GM19240 (cell line): ENCODE data around the gene BACH2.

Experiments
- DNase-seq: peaks from one replicate; pipeline ENCODE4 v3.0.0; 2011; ENCODE audit warnings: low spot score; ENCODE audit not compliant: insufficient read length

BACH2 gene

GRCh38 chr6:90238496-90239266 lies 58.0 kb downstream of the BACH2 start:
- DNase-seq: no peak

- no peak for DNase-seq
Measured at GRCh38 chr6:90237350-90237990, 59.2 kb downstream of the BACH2 start.

- DNase-seq: no peak
Measured at GRCh38 chr6:90233994-90234393, 62.6 kb downstream of the BACH2 start.

GRCh38 chr6:90233213-90233612 lies 63.4 kb downstream of the BACH2 start:
- no peak for DNase-seq

DNA sequence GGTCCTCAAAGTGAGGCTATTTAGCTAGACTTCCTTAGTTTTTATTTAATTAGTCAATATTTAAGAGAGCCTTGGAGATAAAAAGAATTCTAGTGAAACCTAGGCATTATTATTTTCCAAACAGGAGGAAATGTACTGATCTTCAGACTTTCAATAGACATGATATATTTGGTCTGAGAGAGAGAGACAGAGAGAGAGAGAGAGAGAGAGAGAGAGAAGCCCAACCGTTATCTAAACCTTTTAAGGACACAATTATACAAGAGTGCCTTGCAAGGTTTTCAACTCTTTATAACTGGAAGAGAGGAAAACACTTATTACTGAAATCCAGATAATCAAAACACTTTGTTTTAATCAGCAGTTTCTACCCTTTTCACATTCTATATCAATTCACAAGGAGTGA lies 64.8 kb downstream of the BACH2 start:
- no peak for DNase-seq

GRCh38 chr6:90231308-90231707 lies 65.3 kb downstream of the BACH2 start:
- DNase-seq: no peak

GRCh38 chr6:90230548-90231215 lies 66.0 kb downstream of the BACH2 start:
- no peak for DNase-seq

DNA sequence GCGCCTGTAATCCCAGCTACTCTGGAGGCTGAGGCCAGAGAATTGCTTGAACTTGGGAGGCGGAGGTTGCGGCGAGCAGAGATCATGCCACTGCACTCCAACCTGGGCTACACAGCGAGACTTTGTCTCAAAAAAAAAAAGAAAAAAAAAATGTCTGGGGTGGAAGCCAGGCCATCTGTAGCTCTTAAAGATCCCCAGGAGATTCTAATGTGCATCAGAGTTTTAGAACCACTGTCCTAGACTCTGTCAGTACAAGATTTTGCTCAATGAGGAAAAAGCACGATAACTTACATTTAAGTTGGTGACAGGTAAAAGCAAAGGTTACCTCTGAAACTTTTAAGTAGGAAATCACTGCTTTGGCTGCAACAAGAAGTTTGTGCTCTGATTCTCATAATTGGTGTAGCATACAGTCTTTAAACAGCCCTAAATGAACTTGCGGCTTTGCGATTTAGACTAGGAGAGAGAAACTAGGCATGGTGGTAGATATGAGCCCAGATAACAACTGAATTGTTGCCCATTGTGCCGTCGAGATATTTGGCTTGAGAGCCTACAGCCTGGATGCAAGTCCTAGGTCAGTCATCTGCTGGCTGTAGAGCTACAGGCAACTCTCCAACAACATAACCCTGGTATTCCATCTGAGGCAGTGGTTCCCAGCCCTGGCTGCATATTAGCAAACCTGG lies 67.2 kb downstream of the BACH2 start:
- no peak for DNase-seq

GRCh38 chr6:90227673-90228072 lies 69.0 kb downstream of the BACH2 start:
- no peak for DNase-seq

GRCh38 chr6:90227213-90227612 lies 69.4 kb downstream of the BACH2 start:
- no peak for DNase-seq

DNA sequence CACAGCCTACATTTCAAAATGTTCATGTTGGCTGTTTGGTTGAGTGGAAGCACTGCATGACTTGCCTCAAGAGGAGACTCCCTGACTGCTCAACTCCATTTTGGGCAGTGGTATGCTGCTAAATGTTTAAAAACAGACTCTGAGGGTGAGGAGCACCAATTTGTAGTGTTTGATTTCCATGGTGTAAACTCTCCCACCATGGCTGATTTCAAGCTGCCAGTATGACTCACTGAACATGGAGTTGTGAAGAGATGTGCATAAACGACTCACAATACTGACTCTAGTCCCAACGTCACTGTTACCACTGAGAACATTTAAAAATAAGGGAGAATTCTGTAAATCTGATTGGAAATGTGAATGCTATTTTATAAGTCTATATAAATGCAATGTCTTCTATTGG lies 70.4 kb downstream of the BACH2 start:
- DNase-seq: no peak

DNA sequence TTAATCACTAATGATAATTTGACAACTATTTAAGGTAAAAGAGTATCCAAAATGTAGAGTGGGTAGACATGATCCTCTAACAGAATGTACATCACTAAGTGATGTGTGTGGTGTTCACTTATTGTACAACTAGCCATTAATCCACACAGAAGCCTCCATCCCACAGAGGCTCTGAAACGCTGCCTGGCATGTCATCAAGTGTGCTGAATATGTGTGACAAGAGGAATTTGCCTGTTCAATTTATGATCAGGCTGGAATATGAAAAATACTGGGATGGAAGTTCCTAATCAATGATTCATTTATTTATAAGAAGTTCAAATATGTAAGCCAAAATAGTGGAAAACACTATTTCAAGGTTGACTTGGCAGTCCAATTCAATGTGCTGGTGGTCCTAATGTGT lies 72.4 kb downstream of the BACH2 start:
- DNase-seq: no peak

GRCh38 chr6:90222724-90223198 lies 73.9 kb downstream of the BACH2 start:
- no peak for DNase-seq

DNA sequence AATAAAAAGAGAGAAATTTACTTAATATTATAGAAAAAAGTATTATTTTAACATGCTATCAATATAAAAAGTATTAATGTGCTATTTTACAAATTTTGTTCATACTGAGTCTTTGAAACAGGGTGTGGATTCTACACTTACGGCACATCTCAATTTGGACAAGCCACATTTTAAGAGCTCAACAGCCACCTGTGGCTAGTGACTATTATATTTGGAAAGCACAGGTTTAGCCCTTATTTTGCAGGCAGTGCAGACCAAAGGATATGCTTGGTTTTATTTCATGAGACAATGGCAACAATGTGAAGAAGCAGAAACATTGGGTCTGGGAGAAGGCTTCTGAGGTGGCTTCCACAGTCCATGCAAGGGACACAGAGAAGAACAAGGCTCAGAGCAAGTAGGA lies 74.6 kb downstream of the BACH2 start:
- no peak for DNase-seq

DNA sequence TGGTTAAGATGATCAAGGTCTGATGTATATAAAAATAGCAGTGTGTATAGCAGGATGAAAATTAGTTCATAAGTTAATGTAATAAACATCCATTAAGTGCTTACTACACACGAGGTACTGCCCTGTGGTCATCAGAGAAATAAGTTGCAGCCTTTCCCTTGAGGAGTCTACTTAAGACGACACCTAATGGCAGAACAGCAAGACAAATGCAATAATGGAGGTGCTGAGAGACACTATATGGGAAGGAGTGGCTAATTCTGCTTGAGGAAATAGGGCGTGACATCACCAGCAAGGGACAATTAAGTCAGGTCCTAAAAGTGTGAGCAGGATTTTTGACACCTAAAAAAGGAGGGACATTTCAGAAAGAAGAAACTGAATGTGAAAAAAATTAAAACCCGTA lies 75.2 kb downstream of the BACH2 start:
- no peak for DNase-seq

DNA sequence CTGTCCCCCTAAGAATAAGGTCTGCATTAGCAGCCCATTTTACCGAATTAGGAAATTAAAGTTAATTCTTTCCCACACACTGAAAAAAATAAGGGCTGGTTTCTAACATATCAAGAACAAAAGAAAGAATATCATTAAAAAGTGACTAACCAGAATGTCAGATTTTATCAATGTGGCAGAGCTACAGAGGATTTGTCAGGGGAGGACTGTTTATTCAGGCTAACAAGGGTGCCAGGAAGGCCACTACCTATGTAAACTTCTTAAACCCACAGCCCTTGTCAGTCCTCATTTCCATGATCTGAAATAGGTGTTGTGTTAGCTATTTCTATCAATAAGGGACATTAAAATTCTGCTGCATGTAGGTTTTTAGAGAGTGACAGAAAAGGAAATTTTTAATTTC lies 76.4 kb downstream of the BACH2 start:
- DNase-seq: no peak

DNA sequence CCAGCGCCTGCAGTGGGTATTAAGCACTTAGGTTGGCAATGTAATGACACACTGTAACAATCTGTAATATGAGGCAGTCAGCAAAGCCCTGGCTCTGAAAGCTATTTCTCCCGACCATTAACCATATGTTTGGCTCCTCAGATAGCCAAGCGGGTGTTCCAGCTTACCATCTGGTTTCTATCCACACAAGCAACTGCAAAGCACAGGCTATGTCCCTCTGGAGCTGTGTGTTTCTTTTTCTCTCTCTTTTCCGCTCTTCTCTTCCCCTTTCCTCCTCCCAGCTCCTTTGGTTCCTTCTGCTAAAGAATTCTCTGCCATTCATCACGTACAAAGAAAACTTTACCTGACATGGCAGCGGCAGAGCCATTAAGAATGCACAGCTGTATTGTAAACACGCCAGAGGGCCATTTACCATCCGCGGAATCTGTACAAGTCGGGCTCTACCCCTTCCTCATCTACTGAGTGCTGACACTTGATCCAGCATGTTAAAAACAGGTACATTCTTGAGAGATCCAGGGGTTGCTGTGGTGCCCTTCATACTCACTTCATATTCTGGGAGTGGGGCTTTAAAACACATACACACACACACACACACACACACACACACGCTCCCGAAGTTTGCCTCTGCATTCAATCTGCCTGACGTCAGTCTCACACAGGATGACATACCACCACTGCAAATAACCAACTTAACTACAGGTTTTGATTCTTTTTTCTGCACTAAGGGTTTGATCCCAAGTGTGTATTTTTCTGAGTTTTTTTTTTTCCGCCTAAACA lies 77.2 kb downstream of the BACH2 start:
- no peak for DNase-seq

DNA sequence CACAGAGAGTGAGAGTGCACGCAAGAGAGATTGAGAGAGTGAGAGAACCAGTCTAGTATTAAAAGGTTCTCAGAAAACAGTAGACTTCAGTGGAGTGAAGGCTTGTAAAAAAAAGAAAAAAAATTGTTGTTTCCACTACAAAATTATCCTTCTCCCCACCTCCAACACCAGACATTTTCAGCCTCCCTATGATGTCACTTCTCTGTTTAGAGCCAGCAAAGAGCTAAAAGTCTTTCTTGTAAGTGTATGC lies 77.8 kb downstream of the BACH2 start:
- no peak for DNase-seq

GRCh38 chr6:90217506-90218127 lies 79.0 kb downstream of the BACH2 start:
- DNase-seq: no peak

DNA sequence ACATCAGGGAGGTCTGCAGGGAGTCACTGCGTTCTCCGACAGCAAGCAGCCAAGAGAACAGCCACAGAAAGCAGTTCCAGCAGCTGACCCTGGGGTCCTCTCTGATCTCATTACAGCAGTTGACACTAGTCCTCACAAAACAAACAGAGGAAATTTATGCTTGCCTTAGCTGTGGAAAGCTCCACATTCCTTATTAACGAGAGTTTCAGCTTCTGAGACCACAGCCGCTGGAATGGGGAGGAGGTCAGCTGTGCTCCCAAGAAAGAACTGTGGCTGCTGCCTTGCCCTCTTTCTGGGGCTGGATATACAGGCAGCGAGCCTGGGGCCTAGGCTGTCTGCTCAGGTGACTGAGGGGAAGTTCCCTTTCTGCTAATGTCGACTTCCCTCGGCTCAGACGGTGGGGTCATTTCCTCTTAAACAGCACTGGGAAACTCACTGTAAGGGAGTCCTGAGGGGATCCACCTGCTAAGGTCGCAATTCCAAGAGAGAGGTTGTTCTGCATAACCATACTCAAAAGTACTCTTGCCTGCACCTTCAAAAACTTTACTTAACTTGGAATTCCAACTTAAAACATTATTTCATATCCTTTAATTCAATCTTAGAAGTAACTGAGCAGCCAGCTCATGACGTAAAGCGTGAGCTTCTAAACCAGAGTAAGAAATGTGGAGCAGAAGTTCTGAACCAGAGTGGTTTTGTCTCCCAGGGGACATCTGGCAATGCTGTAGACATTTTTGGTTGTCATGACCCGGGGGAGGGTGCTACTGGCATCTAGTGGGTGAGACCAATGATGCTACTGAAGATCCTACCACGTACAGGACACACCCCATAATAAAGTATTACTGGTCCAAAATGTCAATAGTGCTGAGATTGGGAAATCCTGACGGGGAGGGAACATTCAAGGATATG lies 80.3 kb downstream of the BACH2 start:
- DNase-seq: no peak
